DMS114 treated with DMSO at 0.1 percent for 48 hours (cell line): Measurements from ENCODE around the gene ANKFY1.
"Not testable (repeated sequence)": the region's sequence is repeated elsewhere in the genome, so short reads cannot be mapped to it uniquely, and the experiment has no call there.

Experiments
- DNase-seq: peaks from one replicate; lab custom pipeline; 2025; ENCODE audit not compliant: unreplicated experiment; lab: John Stamatoyannopoulos, UW

ANKFY1 gene

GRCh38 chr17:4157618-4158333 is 106.0 kb downstream of the ANKFY1 start:
- no peak for DNase-seq

GRCh38 chr17:4156750-4157381 is 106.9 kb downstream of the ANKFY1 start:
- no peak for DNase-seq

GRCh38 chr17:4155980-4156620 is 107.7 kb downstream of the ANKFY1 start:
- no peak for DNase-seq

- DNase-seq, result no peak
Observed at GRCh38 chr17:4154201-4154600, 109.6 kb downstream of the ANKFY1 start.

- no peak for DNase-seq
Observed at GRCh38 chr17:4152471-4152870, 111.3 kb downstream of the ANKFY1 start.

- no peak for DNase-seq
Observed at GRCh38 chr17:4150096-4150495, 113.7 kb downstream of the ANKFY1 start.

- DNase-seq, result no peak
Observed at GRCh38 chr17:4148611-4149308, 115.0 kb downstream of the ANKFY1 start.

- DNase-seq, result no peak
Observed at GRCh38 chr17:4147751-4148310, 115.9 kb downstream of the ANKFY1 start.

GRCh38 chr17:4146641-4147040 is 117.1 kb downstream of the ANKFY1 start:
- DNase-seq, result no peak

GRCh38 chr17:4144422-4144747 is 119.4 kb downstream of the ANKFY1 start:
- no peak for DNase-seq

- peak; percentile 82 for DNase-seq
Observed at GRCh38 chr17:4143563-4144421, 120.0 kb downstream of the ANKFY1 start.

GRCh38 chr17:4142107-4142900 is 121.5 kb downstream of the ANKFY1 start:
- DNase-seq, result no peak

GRCh38 chr17:4140125-4140524 is 123.7 kb downstream of the ANKFY1 start:
- no peak for DNase-seq

GRCh38 chr17:4138906-4139526 is 124.8 kb downstream of the ANKFY1 start:
- not testable (repeated sequence) for DNase-seq

GRCh38 chr17:4136373-4136772 is 127.4 kb downstream of the ANKFY1 start:
- no peak for DNase-seq

GRCh38 chr17:4135489-4135888 is 128.3 kb downstream of the ANKFY1 start:
- no peak for DNase-seq

GRCh38 chr17:4134721-4135120 is 129.1 kb downstream of the ANKFY1 start:
- no peak for DNase-seq

GRCh38 chr17:4130715-4131114 is 133.1 kb downstream of the ANKFY1 start:
- DNase-seq, result no peak

- no peak for DNase-seq
Observed at GRCh38 chr17:4127555-4127954, 136.2 kb downstream of the ANKFY1 start.
